Renal pelvis (tissue), 12 donors: ENCODE data around the gene TRUB2. TPM values are rescaled to one million over a fixed set of nuclear protein-coding genes. Genes with fewer than 3 reads are reported as not detected.
A peak's percentile ranks its signal among the peaks of the same experiment; 100 is the strongest.

Experiments used
- DNase-seq: peaks from one replicate; pipeline ENCODE4 v3.0.0-alpha.2; 2013
- long read RNA-seq, 16 experiments: transcript quantifications; one replicate each; lab custom pipeline, GENCODE V29; 2026
- polyA plus RNA-seq, 3 donors: library from polyadenylated mRNA; unstranded; fragments of 120-200 nt; gene quantifications; one replicate each; pipeline ENCODE4 v1.2.1, GENCODE V29; 2013; ENCODE audit not compliant: insufficient read length in 3 of 3

The TRUB2 gene, protein sequence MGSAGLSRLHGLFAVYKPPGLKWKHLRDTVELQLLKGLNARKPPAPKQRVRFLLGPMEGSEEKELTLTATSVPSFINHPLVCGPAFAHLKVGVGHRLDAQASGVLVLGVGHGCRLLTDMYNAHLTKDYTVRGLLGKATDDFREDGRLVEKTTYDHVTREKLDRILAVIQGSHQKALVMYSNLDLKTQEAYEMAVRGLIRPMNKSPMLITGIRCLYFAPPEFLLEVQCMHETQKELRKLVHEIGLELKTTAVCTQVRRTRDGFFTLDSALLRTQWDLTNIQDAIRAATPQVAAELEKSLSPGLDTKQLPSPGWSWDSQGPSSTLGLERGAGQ
- 10 to 100 TPM; 40.8 to 48.4 (median 47.1) TPM for polyA plus RNA-seq
- long read RNA-seq, donor 1, full-length matches to known transcripts, result 5 of 115 reads
- long read RNA-seq, donor 1, partial matches to known transcripts, result 44 of 115 reads
- long read RNA-seq, donor 1, other reads (novel, unspliced or antisense), result 66 of 115 reads
- long read RNA-seq, donor 2, full-length matches to known transcripts, result 26 of 26 reads
- long read RNA-seq, donor 2, partial matches to known transcripts, result 0 of 26 reads
- long read RNA-seq, donor 2, other reads (novel, unspliced or antisense), result 0 of 26 reads
- long read RNA-seq, donor 3, full-length matches to known transcripts, result 17 of 206 reads
- long read RNA-seq, donor 3, partial matches to known transcripts, result 125 of 206 reads
- long read RNA-seq, donor 3, other reads (novel, unspliced or antisense), result 64 of 206 reads
- long read RNA-seq, donor 4, full-length matches to known transcripts, result 22 of 29 reads
- long read RNA-seq, donor 4, partial matches to known transcripts, result 7 of 29 reads
- long read RNA-seq, donor 4, other reads (novel, unspliced or antisense), result 0 of 29 reads
- long read RNA-seq, donor 5, full-length matches to known transcripts, result 6 of 6 reads
- long read RNA-seq, donor 5, partial matches to known transcripts, result 0 of 6 reads
- long read RNA-seq, donor 5, other reads (novel, unspliced or antisense), result 0 of 6 reads
- long read RNA-seq, donor 6, full-length matches to known transcripts, result 21 of 38 reads
- long read RNA-seq, donor 6, partial matches to known transcripts, result 17 of 38 reads
- long read RNA-seq, donor 6, other reads (novel, unspliced or antisense), result 0 of 38 reads
- long read RNA-seq, donor 7, full-length matches to known transcripts, result 14 of 212 reads
- long read RNA-seq, donor 7, partial matches to known transcripts, result 133 of 212 reads
- long read RNA-seq, donor 7, other reads (novel, unspliced or antisense), result 65 of 212 reads
- long read RNA-seq, donor 8, full-length matches to known transcripts, result 8 of 8 reads
- long read RNA-seq, donor 8, partial matches to known transcripts, result 0 of 8 reads
- long read RNA-seq, donor 8, other reads (novel, unspliced or antisense), result 0 of 8 reads
- long read RNA-seq, donor 9, full-length matches to known transcripts, result 21 of 304 reads
- long read RNA-seq, donor 9, partial matches to known transcripts, result 209 of 304 reads
- long read RNA-seq, donor 9, other reads (novel, unspliced or antisense), result 74 of 304 reads
- long read RNA-seq, donor 10, full-length matches to known transcripts, result 16 of 258 reads
- long read RNA-seq, donor 10, partial matches to known transcripts, result 173 of 258 reads
- long read RNA-seq, donor 10, other reads (novel, unspliced or antisense), result 69 of 258 reads
- long read RNA-seq, donor 11, full-length matches to known transcripts, result 7 of 102 reads
- long read RNA-seq, donor 11, partial matches to known transcripts, result 57 of 102 reads
- long read RNA-seq, donor 11, other reads (novel, unspliced or antisense), result 38 of 102 reads
- long read RNA-seq, donor 12, full-length matches to known transcripts, result 42 of 135 reads
- long read RNA-seq, donor 12, partial matches to known transcripts, result 39 of 135 reads
- long read RNA-seq, donor 12, other reads (novel, unspliced or antisense), result 54 of 135 reads
- long read RNA-seq, donor 13, full-length matches to known transcripts, result 10 of 10 reads
- long read RNA-seq, donor 13, partial matches to known transcripts, result 0 of 10 reads
- long read RNA-seq, donor 13, other reads (novel, unspliced or antisense), result 0 of 10 reads
- long read RNA-seq, donor 14, result 0 reads
- long read RNA-seq, donor 15, full-length matches to known transcripts, result 35 of 40 reads
- long read RNA-seq, donor 15, partial matches to known transcripts, result 5 of 40 reads
- long read RNA-seq, donor 15, other reads (novel, unspliced or antisense), result 0 of 40 reads
- long read RNA-seq, donor 16, full-length matches to known transcripts, result 25 of 25 reads
- long read RNA-seq, donor 16, partial matches to known transcripts, result 0 of 25 reads
- long read RNA-seq, donor 16, other reads (novel, unspliced or antisense), result 0 of 25 reads

DNA sequence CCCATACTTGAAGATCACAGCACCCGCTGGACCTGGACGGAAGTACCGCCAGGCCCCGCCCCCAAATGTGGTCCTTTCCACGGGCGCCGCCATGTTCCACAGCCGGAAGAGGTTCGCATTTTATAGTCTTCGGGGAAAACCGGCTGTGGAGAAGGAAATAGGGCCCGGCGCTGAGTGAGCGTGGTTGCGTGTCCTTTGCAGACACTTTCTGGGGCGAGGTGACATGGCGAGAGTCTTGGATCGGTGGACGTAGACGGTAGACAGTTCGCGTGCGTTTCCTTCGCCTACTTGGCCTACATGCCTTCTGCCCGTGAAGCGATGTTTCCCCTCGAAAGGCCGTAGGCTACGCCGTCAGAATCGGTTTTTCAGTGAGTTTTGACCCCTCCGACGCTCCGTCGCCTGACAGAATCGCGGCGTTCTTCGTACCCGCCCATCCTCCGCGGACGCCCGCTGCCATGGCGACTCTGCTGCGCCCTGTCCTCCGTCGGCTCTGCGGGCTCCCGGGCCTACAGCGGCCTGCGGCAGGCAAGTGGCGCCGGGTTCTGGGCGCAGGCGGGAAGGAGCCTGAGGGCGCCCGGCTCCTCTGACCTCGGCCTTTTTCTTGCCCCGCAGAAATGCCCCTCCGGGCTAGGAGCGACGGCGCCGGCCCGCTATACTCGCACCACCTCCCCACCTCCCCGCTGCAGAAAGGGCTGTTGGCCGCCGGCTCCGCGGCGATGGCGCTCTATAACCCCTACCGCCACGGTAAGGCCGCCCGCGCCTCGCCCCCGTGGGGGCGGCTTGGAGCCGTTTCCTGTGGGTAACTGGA lies at the start of gene TRUB2, which contains the start of gene COQ4:
TRUB2 (minus strand) TSS at position 44 of the 808 bp plus-strand sequence; CDS start at position 5, 39 bp downstream.
COQ4 (plus strand) TSS at position 436 of the 808 bp plus-strand sequence; CDS start at position 456, 20 bp downstream.
- peak; percentile 96 for DNase-seq

DNA sequence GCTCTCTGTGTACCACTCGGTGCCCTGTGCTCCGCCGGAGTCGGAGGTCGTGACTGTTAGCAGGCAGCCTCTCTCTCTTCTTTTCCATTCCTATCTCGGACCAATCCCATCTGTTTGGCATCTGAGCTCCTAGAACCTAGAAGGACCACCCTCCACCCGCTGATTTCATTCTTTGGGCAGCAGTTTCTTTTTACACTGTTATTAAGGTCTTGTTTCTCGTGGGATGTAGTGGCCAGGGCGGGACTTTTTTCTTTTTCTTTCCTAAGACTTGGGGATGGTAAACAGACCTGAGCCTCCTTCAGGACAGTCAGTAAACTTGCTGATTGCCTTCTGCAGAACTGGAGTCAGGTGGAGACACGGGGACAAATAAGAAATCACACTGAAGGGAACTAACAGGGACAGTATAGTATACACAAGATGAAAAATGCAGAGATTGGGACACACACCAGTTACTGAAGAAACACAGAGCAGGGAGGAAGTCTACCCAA lies 49.4 kb upstream of the TRUB2 start:
- DNase-seq, result no peak

DNA sequence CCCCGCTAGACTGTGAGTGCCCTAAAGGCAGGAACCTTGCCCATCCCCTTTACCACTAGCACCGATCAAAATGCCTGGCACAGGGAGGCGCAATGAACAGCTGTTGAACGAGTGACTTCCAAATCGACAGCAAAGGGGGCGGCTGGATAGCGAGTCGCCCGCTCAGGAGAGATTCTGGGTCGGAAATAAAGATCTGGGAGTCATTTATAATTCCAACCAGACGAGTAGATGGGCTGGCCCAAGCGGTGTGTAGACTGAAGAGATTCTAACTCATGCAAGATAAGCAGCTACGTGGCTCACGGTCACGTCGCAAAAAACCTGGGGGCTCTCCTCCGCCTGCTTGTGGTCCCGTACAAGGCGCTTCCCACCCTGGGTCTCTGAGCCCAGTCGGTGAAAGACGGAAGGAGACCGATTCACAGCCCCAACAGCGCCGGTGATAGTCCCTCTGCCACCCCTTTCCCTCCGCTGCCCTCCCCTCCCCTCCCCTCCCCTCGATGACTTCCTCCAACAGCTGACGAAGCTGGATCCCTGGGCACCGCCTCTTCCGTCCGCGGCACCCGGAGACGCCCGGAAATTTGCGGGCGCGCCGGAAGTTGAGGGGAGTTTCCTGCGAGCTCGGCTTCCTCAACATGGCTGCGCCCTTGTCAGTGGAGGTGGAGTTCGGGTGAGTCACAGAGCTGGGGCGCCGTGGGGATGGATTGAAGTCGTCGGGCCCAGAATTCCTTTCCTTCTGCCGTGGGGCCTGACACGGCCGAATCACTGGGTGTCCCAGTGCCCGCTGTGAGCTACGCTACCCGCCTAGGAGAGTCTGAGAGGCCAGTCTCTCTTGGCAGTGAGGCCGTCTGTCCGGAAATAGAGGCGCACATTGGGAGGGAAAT lies 48.7 kb upstream of the TRUB2 start, which contains the start of gene URM1:
URM1 (plus strand) TSS at position 623 of the 878 bp plus-strand sequence; CDS start at position 630, 7 bp downstream.
- DNase-seq, result peak; percentile 96

DNA sequence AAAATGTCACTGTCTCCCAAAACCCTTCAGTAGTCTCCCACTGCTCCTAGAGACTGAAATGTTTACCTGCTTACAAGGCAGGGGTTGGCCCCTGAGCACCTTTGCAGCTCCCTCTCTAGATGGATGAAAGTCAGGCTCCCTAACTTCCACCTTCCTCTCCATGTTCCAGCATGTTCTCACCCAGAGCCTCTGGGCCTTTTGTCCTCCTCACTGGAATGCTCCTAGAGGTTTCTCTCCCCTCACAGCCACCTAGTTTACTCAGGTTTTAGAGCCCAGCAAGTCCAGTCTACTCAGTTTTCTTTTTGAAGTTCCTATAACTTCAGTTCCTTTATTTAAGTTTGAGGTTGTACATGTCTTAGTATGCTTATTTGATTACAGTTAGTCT lies 48.1 kb upstream of the TRUB2 start:
- no peak for DNase-seq

GRCh38 chr9:128369024-128369706 lies 46.9 kb upstream of the TRUB2 start:
- no peak for DNase-seq

GRCh38 chr9:128365525-128365924 lies 43.3 kb upstream of the TRUB2 start:
- DNase-seq, result no peak

DNA sequence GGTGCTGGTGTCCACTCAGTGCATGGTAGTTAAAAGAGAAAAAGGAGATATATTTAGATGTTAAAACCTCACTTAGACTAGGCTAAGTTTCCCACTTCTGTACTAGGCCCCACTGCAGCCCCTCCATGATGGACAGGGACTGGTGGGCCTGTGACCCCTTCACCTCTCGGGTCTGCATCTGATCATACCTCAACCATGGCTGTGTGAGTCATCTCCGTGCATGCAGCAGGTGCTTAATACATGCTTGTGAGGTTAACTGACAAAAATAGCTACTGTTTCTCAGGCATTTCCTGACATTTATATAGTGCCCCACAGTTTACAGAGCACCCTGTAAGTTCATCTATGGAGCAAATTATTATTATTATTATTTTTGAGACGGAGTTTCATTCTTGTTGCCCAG lies 40.5 kb upstream of the TRUB2 start:
- no peak for DNase-seq

DNA sequence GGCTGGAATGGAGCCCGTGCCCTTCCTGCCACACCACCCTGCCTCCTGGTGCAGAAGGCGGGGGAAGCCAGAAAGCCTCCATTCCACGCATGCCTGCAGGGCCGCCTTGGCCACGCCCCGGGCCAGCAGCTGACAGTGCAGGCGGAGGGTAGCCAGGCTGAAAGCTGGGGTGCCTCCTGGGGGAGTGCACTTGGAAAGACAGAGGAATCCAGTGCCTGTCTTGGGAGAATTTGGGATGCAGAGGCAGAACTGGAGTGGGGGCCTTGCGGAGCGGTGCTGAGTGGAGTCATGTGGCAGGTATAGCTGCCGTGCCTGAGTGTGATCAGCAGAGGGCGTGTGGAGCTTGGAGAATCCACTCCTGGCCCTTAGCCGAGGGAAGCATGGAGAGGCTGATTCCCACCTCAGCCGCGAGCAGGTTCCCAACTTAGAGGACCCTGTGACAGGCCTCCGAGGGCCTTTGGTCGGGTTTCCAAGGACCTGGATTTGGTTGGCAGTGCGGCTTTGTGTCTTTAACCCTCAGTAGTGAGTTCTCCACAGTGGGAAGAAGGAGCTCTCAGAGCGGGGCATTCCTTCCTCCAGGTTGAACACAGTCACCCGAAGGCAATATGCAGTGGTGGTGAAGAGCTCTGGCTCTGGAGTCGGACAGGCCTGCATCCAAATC lies 39.9 kb upstream of the TRUB2 start:
- DNase-seq, result peak; percentile 82

GRCh38 chr9:128361296-128361985 lies 39.2 kb upstream of the TRUB2 start:
- no peak for DNase-seq

- DNase-seq, result no peak
These were observed 38.6 kb upstream of the TRUB2 start for GRCh38 chr9:128360826-128361225.

DNA sequence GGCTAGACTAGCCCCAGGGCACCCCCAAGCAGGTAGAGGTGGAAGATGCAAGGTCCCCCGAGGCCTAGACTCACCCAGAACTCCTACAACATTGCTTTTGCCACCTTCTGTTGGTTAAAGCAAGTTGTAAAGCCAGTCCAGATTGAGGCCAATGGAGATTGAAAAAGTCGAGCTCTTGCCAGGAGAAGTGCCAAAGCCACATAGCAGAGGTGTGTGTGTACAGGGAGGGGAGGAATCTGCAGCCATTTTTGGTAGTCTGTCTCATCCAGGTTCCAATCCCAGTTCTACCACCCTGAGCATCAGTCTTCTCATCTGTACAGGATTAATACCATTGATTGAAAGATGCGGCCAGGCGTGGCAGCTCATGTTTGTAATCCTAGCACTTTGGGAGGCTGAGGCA lies 36.6 kb upstream of the TRUB2 start:
- DNase-seq, result no peak

GRCh38 chr9:128358090-128358489 lies 35.8 kb upstream of the TRUB2 start:
- DNase-seq, result no peak

DNA sequence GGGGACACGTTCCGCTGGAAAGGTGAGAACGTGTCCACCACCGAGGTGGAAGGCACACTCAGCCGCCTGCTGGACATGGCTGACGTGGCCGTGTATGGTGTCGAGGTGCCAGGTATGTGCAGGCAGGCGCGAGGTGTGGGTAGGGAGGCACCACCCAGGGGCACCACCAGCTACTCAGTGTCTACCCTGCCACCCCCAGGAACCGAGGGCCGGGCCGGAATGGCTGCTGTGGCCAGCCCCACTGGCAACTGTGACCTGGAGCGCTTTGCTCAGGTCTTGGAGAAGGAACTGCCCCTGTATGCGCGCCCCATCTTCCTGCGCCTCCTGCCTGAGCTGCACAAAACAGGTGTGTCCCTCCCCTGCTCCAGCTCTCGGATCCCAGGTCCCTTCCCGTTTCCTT lies 33.2 kb upstream of the TRUB2 start:
- no peak for DNase-seq

- no peak for DNase-seq
These were observed 27.5 kb upstream of the TRUB2 start for GRCh38 chr9:128349772-128350171.

DNA sequence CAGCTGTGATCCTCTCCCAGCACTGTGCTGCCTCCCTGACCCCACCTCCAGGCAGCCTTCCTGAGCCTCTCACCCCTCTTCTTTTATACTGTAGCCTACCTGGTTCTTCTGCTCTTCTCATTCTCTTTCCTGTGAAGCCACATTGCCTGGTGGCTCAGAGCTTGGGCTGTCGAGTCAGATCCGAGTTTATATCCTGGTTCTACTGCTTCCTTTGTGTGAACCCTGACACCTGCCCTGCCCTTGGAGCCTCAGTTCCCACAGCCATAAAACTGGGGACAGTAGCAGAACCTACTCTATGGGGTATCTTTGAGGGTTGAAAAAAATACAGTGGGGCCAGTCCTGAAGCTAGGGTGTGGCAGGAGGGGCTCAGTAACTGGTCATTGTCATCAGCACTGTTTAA lies 26.9 kb upstream of the TRUB2 start:
- no peak for DNase-seq
